ENCODE data around the gene NIT1.

GRCh38 chr1:161094481-161094880, 23.4 kb upstream of the NIT1 start:
- TF ChIP-seq CTCF (CRISPR knock-in tag; IDR thresholded peaks at IDR 0.05): no peak
- TF ChIP-seq TRAFD1 (CRISPR knock-in tag; IDR thresholded peaks at IDR 0.05; ENCODE audit: borderline replicate concordance): no peak
- no peak for TF ChIP-seq YY1 (IDR thresholded peaks at IDR 0.05; ENCODE audit: insufficient read depth, insufficient replicate concordance, low read depth, low read length)
- no peak for TF ChIP-seq MAFK (conservative IDR thresholded peaks at IDR 0.05 in 1 of 2, IDR thresholded peaks at IDR 0.05 in 1 of 2; ENCODE audit: low read length in 2 of 2)
- TF ChIP-seq MYNN (CRISPR knock-in tag; IDR thresholded peaks at IDR 0.05; ENCODE audit: low read depth): no peak
